ENCODE measurements around the gene CPT2.

CPT2 gene

GRCh38 chr1:53214376-53214940, 17.8 kb downstream of the CPT2 start:
- DNase-seq (ENCODE audit: low read depth in 2 of 2) = no peak

GRCh38 chr1:53218201-53218600, 21.6 kb downstream of the CPT2 start:
- DNase-seq (ENCODE audit: low read depth in 2 of 2) = no peak

- no peak for DNase-seq (ENCODE audit: low read depth in 2 of 2)
These were observed 23.1 kb downstream of the CPT2 start for GRCh38 chr1:53219711-53220110.

GRCh38 chr1:53220171-53220961, 23.7 kb downstream of the CPT2 start, which contains the start of gene CZIB:
TSS of gene CZIB (minus strand) at chr1:53220634. CDS start at chr1:53220575, 59 bp downstream.
- peak; percentile 88 to 95 for DNase-seq (ENCODE audit: low read depth in 2 of 2)

GRCh38 chr1:53220962-53221286, 24.3 kb downstream of the CPT2 start:
- DNase-seq (ENCODE audit: low read depth in 2 of 2) = no peak

- DNase-seq (ENCODE audit: low read depth in 2 of 2) = no peak
These were observed 41.0 kb downstream of the CPT2 start for GRCh38 chr1:53237638-53238037.

- DNase-seq (ENCODE audit: low read depth in 2 of 2) = peak; percentile 90
These were observed 41.9 kb downstream of the CPT2 start, which contains the start of gene MAGOH for GRCh38 chr1:53238197-53239155. TSS of gene MAGOH (minus strand) at chr1:53238518. CDS start at chr1:53238448, 70 bp downstream.

GRCh38 chr1:53241828-53242227, 45.2 kb downstream of the CPT2 start:
- no peak for DNase-seq (ENCODE audit: low read depth in 2 of 2)

GRCh38 chr1:53242381-53242780, 45.8 kb downstream of the CPT2 start:
- DNase-seq (ENCODE audit: low read depth in 2 of 2) = no peak

- no peak for DNase-seq (ENCODE audit: low read depth in 2 of 2)
These were observed 47.5 kb downstream of the CPT2 start for GRCh38 chr1:53244141-53244540.

- DNase-seq (ENCODE audit: low read depth in 2 of 2) = no peak
These were observed 49.9 kb downstream of the CPT2 start for GRCh38 chr1:53246261-53247134.

- no peak for DNase-seq (ENCODE audit: low read depth in 2 of 2)
These were observed 53.1 kb downstream of the CPT2 start for GRCh38 chr1:53249706-53250105.

GRCh38 chr1:53250325-53250724, 53.7 kb downstream of the CPT2 start:
- DNase-seq (ENCODE audit: low read depth in 2 of 2) = no peak

- DNase-seq (ENCODE audit: low read depth in 2 of 2) = no peak
These were observed 57.5 kb downstream of the CPT2 start for GRCh38 chr1:53254011-53254640.

- no peak for DNase-seq (ENCODE audit: low read depth in 2 of 2)
These were observed 58.4 kb downstream of the CPT2 start for GRCh38 chr1:53255031-53255430.

GRCh38 chr1:53256511-53257453, 60.2 kb downstream of the CPT2 start:
- DNase-seq (ENCODE audit: low read depth in 2 of 2) = no peak

GRCh38 chr1:53257454-53258081, 60.9 kb downstream of the CPT2 start:
- no peak for DNase-seq (ENCODE audit: low read depth in 2 of 2)

GRCh38 chr1:53258216-53258615, 61.6 kb downstream of the CPT2 start:
- no peak for DNase-seq (ENCODE audit: low read depth in 2 of 2)

GRCh38 chr1:53259932-53260331, 63.3 kb downstream of the CPT2 start:
- no peak for DNase-seq (ENCODE audit: low read depth in 2 of 2)

Data from stimulated activated CD4-positive, alpha-beta T cell treated with anti-CD3 and anti-CD28 coated beads, Interleukin-1b, Interleukin-23, amount 100 ng/mL, for 4 hours (primary cell).